ENCODE data around the gene SLIT1.

GRCh38 chr10:97192952-97193435 is 7.2 kb upstream of the SLIT1 start:
- TF ChIP-seq EZH2 (IDR thresholded peaks at IDR 0.05), result no peak
- TF ChIP-seq FOXP2 (optimal IDR thresholded peaks at IDR 0.05; ENCODE audit: control extremely low read depth, extremely low read length, insufficient read depth), result no peak
- no peak for TF ChIP-seq POLR2AphosphoS5 (IDR thresholded peaks at IDR 0.05; ENCODE audit: borderline replicate concordance, low read depth, low read length)

All from SK-N-MC (cell line).